ENCODE measurements around the gene TBXT.
"Not testable (repeated sequence)": the region's sequence is repeated elsewhere in the genome, so short reads cannot be mapped to it uniquely, and the experiment has no call there.

The TBXT gene

GRCh38 chr6:166172546-166172945 is 4.9 kb upstream of the TBXT start:
- no peak for DNase-seq (ENCODE audit: low read depth in 3 of 3, low spot score in 1 of 3)

- DNase-seq (ENCODE audit: low read depth in 3 of 3, low spot score in 1 of 3): no peak
Observed at GRCh38 chr6:166169549-166170421, 2.1 kb upstream of the TBXT start.

- DNase-seq (ENCODE audit: low read depth in 3 of 3, low spot score in 1 of 3): no peak
Observed at GRCh38 chr6:166168616-166169548, 1.2 kb upstream of the TBXT start.

- DNase-seq (ENCODE audit: low read depth in 3 of 3, low spot score in 1 of 3): no peak
Observed at GRCh38 chr6:166167258-166167731, 356 bp downstream of the TBXT start.

GRCh38 chr6:166166314-166167257 is 1.1 kb downstream of the TBXT start:
- DNase-seq (ENCODE audit: low read depth in 3 of 3, low spot score in 1 of 3): no peak

- DNase-seq (ENCODE audit: low read depth in 3 of 3, low spot score in 1 of 3): no peak
Observed at GRCh38 chr6:166165558-166166313, 1.9 kb downstream of the TBXT start.

GRCh38 chr6:166162599-166163342 is 4.9 kb downstream of the TBXT start:
- DNase-seq (ENCODE audit: low read depth in 3 of 3, low spot score in 1 of 3): no peak

- DNase-seq (ENCODE audit: low read depth in 3 of 3, low spot score in 1 of 3): no peak
Observed at GRCh38 chr6:166157930-166158617, 9.6 kb downstream of the TBXT start.

- DNase-seq (ENCODE audit: low read depth in 3 of 3, low spot score in 1 of 3): no peak
Observed at GRCh38 chr6:166156942-166157341, 10.7 kb downstream of the TBXT start.

GRCh38 chr6:166153966-166154365 is 13.7 kb downstream of the TBXT start:
- no peak for DNase-seq (ENCODE audit: low read depth in 3 of 3, low spot score in 1 of 3)

GRCh38 chr6:166152660-166153059 is 15.0 kb downstream of the TBXT start:
- DNase-seq (ENCODE audit: low read depth in 3 of 3, low spot score in 1 of 3): no peak

- no peak for DNase-seq (ENCODE audit: low read depth in 3 of 3, low spot score in 1 of 3)
Observed at GRCh38 chr6:166151798-166152197, 15.9 kb downstream of the TBXT start.

GRCh38 chr6:166145751-166146150 is 21.9 kb downstream of the TBXT start:
- DNase-seq (ENCODE audit: low read depth in 3 of 3, low spot score in 1 of 3): no peak

- no peak for DNase-seq (ENCODE audit: low read depth in 3 of 3, low spot score in 1 of 3)
Observed at GRCh38 chr6:166143011-166143410, 24.6 kb downstream of the TBXT start.

- DNase-seq (ENCODE audit: low read depth in 3 of 3, low spot score in 1 of 3): no peak
Observed at GRCh38 chr6:166127624-166128472, 39.8 kb downstream of the TBXT start.

GRCh38 chr6:166123115-166123514 is 44.5 kb downstream of the TBXT start:
- DNase-seq (ENCODE audit: low read depth in 3 of 3, low spot score in 1 of 3): not testable (repeated sequence)

- DNase-seq (ENCODE audit: low read depth in 3 of 3, low spot score in 1 of 3): no peak
Observed at GRCh38 chr6:166121726-166122125, 45.9 kb downstream of the TBXT start.
